Measurements from ENCODE around the gene GP5.

The GP5 gene

DNA sequence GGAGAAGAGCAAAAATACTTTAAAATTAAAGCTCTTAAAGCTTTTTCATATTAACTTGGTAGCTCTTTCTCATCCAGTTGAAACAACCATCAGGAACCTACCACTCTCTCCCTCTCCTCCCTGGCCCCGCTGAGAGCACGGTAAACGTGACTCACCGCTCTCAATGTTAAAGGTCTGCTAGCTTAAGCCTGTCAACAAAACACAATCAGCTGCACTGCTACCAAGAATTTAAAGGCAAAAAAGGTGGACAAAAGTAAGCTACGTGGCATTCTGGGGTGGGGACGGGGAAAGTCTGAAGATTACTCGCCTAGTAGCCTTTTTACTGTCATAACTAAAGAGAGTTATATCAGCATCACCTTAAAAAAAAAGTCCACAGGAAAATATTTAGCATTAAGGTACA is 8.4 kb upstream of the GP5 start:
- Histone ChIP-seq H3K79me1 (replicated peaks; ENCODE audit: low read length, poor library complexity, severe bottlenecking) (peaks cover 2% of the 10 kb centered on the region), H4K91ac (ENCODE audit: low read length) (no peak overlapping the region), H3K23ac (ENCODE audit: low read length in 2 of 2) (no peak overlapping the region), H2AFZ (ENCODE audit: low read depth, low read length) (no peak overlapping the region), H3K36me3 (ENCODE audit: control insufficient read depth in 1 of 2, insufficient read depth in 2 of 2, low read depth in 1 of 2, low read length in 2 of 2) (peaks cover 0 to 91% of the 10 kb centered on the region in 2 experiments), H2AK5ac (ENCODE audit: low read length, severe bottlenecking) (no peak overlapping the region), H3K27me3 (ENCODE audit: control insufficient read depth in 1 of 2, insufficient read depth in 1 of 2, low read length in 2 of 2) (no peaks in the 10 kb centered on the region), H4K8ac (ENCODE audit: low read length) (no peak overlapping the region), H2BK5ac (ENCODE audit: low read depth, low read length, poor library complexity, severe bottlenecking) (no peak overlapping the region), H2BK120ac (ENCODE audit: low read depth, low read length) (no peak overlapping the region), H3K27ac (ENCODE audit: low read length, poor library complexity, severe bottlenecking) (no peak overlapping the region), H2BK15ac (ENCODE audit: low read depth, poor library complexity, severe bottlenecking) (no peak overlapping the region), H3K4me2 (ENCODE audit: low read length, poor library complexity, severe bottlenecking) (no peak overlapping the region), H3K4ac (ENCODE audit: low read depth in 1 of 2, low read length in 2 of 2) (no peak overlapping the region), H3K9ac (ENCODE audit: low read length) (peak overlapping the region; percentile 2), H2BK12ac (ENCODE audit: low read length in 2 of 2) (no peak overlapping the region), H3K18ac (ENCODE audit: low read depth in 1 of 2, low read length in 2 of 2) (no peak overlapping the region), H3K9me3 (ENCODE audit: control insufficient read depth, low read length) (no peaks in the 10 kb centered on the region), H3K4me1 (ENCODE audit: control insufficient read depth, insufficient read depth, low read depth, low read length) (no peaks in the 10 kb centered on the region), H3K14ac (ENCODE audit: low read length in 2 of 2) (no peak overlapping the region), H3K4me3 (ENCODE audit: insufficient read depth in 1 of 2, low read depth in 1 of 2, low read length in 2 of 2) (no peak overlapping the region)
- WGBS = 58% methylated on average over 6 of the region's 7 CpGs
- DNase-seq = peak; percentile 74

- no peak overlapping the region for H4K91ac ChIP-seq (ENCODE audit: low read length)
- no peak overlapping the region for H3K4me2 ChIP-seq (ENCODE audit: low read length, poor library complexity, severe bottlenecking)
- no peak overlapping the region for H3K14ac ChIP-seq (ENCODE audit: low read length in 2 of 2)
- peak overlapping the region; percentile 37 for H3K9ac ChIP-seq (ENCODE audit: low read length)
- no peak overlapping the region for H3K23ac ChIP-seq (ENCODE audit: low read length in 2 of 2)
- no peak overlapping the region for H2BK12ac ChIP-seq (ENCODE audit: low read length in 2 of 2)
- no peaks in the 10 kb centered on the region for H3K27me3 ChIP-seq (ENCODE audit: control insufficient read depth in 1 of 2, insufficient read depth in 1 of 2, low read length in 2 of 2)
- no peak overlapping the region for H2BK120ac ChIP-seq (ENCODE audit: low read depth, low read length)
- H3K36me3 ChIP-seq (ENCODE audit: control insufficient read depth in 1 of 2, insufficient read depth in 2 of 2, low read depth in 1 of 2, low read length in 2 of 2) = peaks cover 2 to 87% of the 10 kb centered on the region in 2 experiments
- H2BK15ac ChIP-seq (ENCODE audit: low read depth, poor library complexity, severe bottlenecking) = no peak overlapping the region
- no peak overlapping the region for H2AFZ ChIP-seq (ENCODE audit: low read depth, low read length)
- DNase-seq = no peak
- WGBS = 95% methylated on average over 2 of the region's 2 CpGs
- no peak overlapping the region for H2BK5ac ChIP-seq (ENCODE audit: low read depth, low read length, poor library complexity, severe bottlenecking)
- H3K9me3 ChIP-seq (ENCODE audit: control insufficient read depth, low read length) = no peaks in the 10 kb centered on the region
- no peak overlapping the region for H2AK5ac ChIP-seq (ENCODE audit: low read length, severe bottlenecking)
- no peak overlapping the region for H4K8ac ChIP-seq (ENCODE audit: low read length)
- H3K4me3 ChIP-seq (ENCODE audit: insufficient read depth in 1 of 2, low read depth in 1 of 2, low read length in 2 of 2) = no peak overlapping the region
- no peak overlapping the region for H3K27ac ChIP-seq (ENCODE audit: low read length, poor library complexity, severe bottlenecking)
- H3K4ac ChIP-seq (ENCODE audit: low read depth in 1 of 2, low read length in 2 of 2) = no peak overlapping the region
- H3K4me1 ChIP-seq (ENCODE audit: control insufficient read depth, insufficient read depth, low read depth, low read length) = no peaks in the 10 kb centered on the region
- H3K79me1 ChIP-seq (replicated peaks; ENCODE audit: low read length, poor library complexity, severe bottlenecking) = peaks cover 2% of the 10 kb centered on the region
- no peak overlapping the region for H3K18ac ChIP-seq (ENCODE audit: low read depth in 1 of 2, low read length in 2 of 2)
Observed at GRCh38 chr3:194405766-194406165, 6.7 kb upstream of the GP5 start.

DNA sequence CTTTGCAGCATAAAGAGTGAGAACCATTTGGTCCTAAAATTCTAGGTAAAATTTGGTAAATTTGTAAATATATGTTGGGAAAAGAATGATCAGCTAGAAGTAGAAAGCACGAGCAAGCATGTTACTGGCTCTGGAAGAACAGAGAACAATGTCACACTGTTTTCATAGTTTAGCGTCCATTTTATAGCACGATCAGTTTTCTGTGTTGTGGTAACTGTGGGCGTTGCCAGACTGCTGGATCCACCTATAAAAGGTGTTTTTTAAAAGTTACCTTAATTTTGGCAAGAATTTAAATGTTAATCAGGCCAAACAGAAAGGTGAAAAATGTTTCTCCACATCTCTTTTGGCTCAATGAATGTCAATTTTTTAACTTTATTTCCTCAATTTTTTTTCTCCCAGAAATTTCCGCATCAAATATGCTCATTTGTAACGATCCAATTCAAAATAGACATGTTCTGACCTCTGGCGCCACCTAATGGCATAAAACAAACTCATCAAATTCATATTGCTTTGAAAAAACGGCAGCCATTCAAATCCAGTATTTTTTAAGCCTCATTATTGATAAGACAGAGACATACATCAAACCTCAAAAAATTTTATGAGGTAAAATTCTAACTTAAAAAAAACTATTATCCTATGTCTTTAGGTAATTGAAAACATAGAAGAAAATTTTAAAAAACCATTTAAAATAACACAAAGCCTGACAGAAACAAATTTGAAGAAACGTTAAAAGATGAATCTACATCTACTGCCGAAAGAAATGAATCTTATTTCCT is 5.5 kb upstream of the GP5 start:
- peaks cover 2 to 80% of the 10 kb centered on the region in 2 experiments for H3K36me3 ChIP-seq (ENCODE audit: control insufficient read depth in 1 of 2, insufficient read depth in 2 of 2, low read depth in 1 of 2, low read length in 2 of 2)
- no peak overlapping the region for H2AK5ac ChIP-seq (ENCODE audit: low read length, severe bottlenecking)
- H3K4me3 ChIP-seq (ENCODE audit: insufficient read depth in 1 of 2, low read depth in 1 of 2, low read length in 2 of 2) = no peak overlapping the region
- H3K79me1 ChIP-seq (replicated peaks; ENCODE audit: low read length, poor library complexity, severe bottlenecking) = peaks cover 2% of the 10 kb centered on the region
- no peak overlapping the region for H3K9ac ChIP-seq (ENCODE audit: low read length)
- H3K14ac ChIP-seq (ENCODE audit: low read length in 2 of 2) = no peak overlapping the region
- H3K18ac ChIP-seq (ENCODE audit: low read depth in 1 of 2, low read length in 2 of 2) = no peak overlapping the region
- H3K4me1 ChIP-seq (ENCODE audit: control insufficient read depth, insufficient read depth, low read depth, low read length) = no peaks in the 10 kb centered on the region
- DNase-seq = peak; percentile 59
- no peaks in the 10 kb centered on the region for H3K9me3 ChIP-seq (ENCODE audit: control insufficient read depth, low read length)
- H3K4me2 ChIP-seq (ENCODE audit: low read length, poor library complexity, severe bottlenecking) = no peak overlapping the region
- no peak overlapping the region for H2AFZ ChIP-seq (ENCODE audit: low read depth, low read length)
- no peak overlapping the region for H4K8ac ChIP-seq (ENCODE audit: low read length)
- H2BK120ac ChIP-seq (ENCODE audit: low read depth, low read length) = no peak overlapping the region
- no peak overlapping the region for H2BK12ac ChIP-seq (ENCODE audit: low read length in 2 of 2)
- no peak overlapping the region for H3K23ac ChIP-seq (ENCODE audit: low read length in 2 of 2)
- H2BK15ac ChIP-seq (ENCODE audit: low read depth, poor library complexity, severe bottlenecking) = no peak overlapping the region
- no peak overlapping the region for H4K91ac ChIP-seq (ENCODE audit: low read length)
- H3K27me3 ChIP-seq (ENCODE audit: control insufficient read depth in 1 of 2, insufficient read depth in 1 of 2, low read length in 2 of 2) = no peaks in the 10 kb centered on the region
- no peak overlapping the region for H3K4ac ChIP-seq (ENCODE audit: low read depth in 1 of 2, low read length in 2 of 2)
- no peak overlapping the region for H2BK5ac ChIP-seq (ENCODE audit: low read depth, low read length, poor library complexity, severe bottlenecking)
- 63% methylated on average over 10 of the region's 10 CpGs for WGBS
- H3K27ac ChIP-seq (ENCODE audit: low read length, poor library complexity, severe bottlenecking) = no peak overlapping the region

- no peak overlapping the region for H2BK12ac ChIP-seq (ENCODE audit: low read length in 2 of 2)
- H3K4me1 ChIP-seq (ENCODE audit: control insufficient read depth, insufficient read depth, low read depth, low read length) = peaks cover 2% of the 10 kb centered on the region
- H3K9me3 ChIP-seq (ENCODE audit: control insufficient read depth, low read length) = no peaks in the 10 kb centered on the region
- H3K9ac ChIP-seq (ENCODE audit: low read length) = no peak overlapping the region
- H3K23ac ChIP-seq (ENCODE audit: low read length in 2 of 2) = no peak overlapping the region
- WGBS = 89% methylated on average over 8 of the region's 8 CpGs
- H3K4me3 ChIP-seq (ENCODE audit: insufficient read depth in 1 of 2, low read depth in 1 of 2, low read length in 2 of 2) = no peak overlapping the region
- no peak overlapping the region for H3K14ac ChIP-seq (ENCODE audit: low read length in 2 of 2)
- no peak overlapping the region for H2AFZ ChIP-seq (ENCODE audit: low read depth, low read length)
- no peak overlapping the region for H3K18ac ChIP-seq (ENCODE audit: low read depth in 1 of 2, low read length in 2 of 2)
- H3K4me2 ChIP-seq (ENCODE audit: low read length, poor library complexity, severe bottlenecking) = no peak overlapping the region
- peaks cover 7 to 25% of the 10 kb centered on the region in 2 experiments for H3K27me3 ChIP-seq (ENCODE audit: control insufficient read depth in 1 of 2, insufficient read depth in 1 of 2, low read length in 2 of 2)
- H2BK120ac ChIP-seq (ENCODE audit: low read depth, low read length) = no peak overlapping the region
- no peak overlapping the region for H3K4ac ChIP-seq (ENCODE audit: low read depth in 1 of 2, low read length in 2 of 2)
- no peak overlapping the region for H2BK15ac ChIP-seq (ENCODE audit: low read depth, poor library complexity, severe bottlenecking)
- H4K8ac ChIP-seq (ENCODE audit: low read length) = no peak overlapping the region
- H2BK5ac ChIP-seq (ENCODE audit: low read depth, low read length, poor library complexity, severe bottlenecking) = no peak overlapping the region
- H4K91ac ChIP-seq (ENCODE audit: low read length) = no peak overlapping the region
- DNase-seq = no peak
- H3K27ac ChIP-seq (ENCODE audit: low read length, poor library complexity, severe bottlenecking) = no peak overlapping the region
- no peaks in the 10 kb centered on the region for H3K79me1 ChIP-seq (replicated peaks; ENCODE audit: low read length, poor library complexity, severe bottlenecking)
- no peak overlapping the region for H2AK5ac ChIP-seq (ENCODE audit: low read length, severe bottlenecking)
- peaks cover 4 to 55% of the 10 kb centered on the region in 2 experiments for H3K36me3 ChIP-seq (ENCODE audit: control insufficient read depth in 1 of 2, insufficient read depth in 2 of 2, low read depth in 1 of 2, low read length in 2 of 2)
Observed at GRCh38 chr3:194401868-194402329, 2.8 kb upstream of the GP5 start.

All from mesenchymal stem cell (in vitro differentiated cells and primary cell).